ENCODE results near the gene SEPTIN1.
"Not testable (repeated sequence)": the region's sequence is repeated elsewhere in the genome, so short reads cannot be mapped to it uniquely, and the experiment has no call there.

Gene SEPTIN1

GRCh38 chr16:30401768-30402425, 19.5 kb upstream of the SEPTIN1 start:
- DNase-seq (ENCODE audit: low spot score) = no peak

DNA sequence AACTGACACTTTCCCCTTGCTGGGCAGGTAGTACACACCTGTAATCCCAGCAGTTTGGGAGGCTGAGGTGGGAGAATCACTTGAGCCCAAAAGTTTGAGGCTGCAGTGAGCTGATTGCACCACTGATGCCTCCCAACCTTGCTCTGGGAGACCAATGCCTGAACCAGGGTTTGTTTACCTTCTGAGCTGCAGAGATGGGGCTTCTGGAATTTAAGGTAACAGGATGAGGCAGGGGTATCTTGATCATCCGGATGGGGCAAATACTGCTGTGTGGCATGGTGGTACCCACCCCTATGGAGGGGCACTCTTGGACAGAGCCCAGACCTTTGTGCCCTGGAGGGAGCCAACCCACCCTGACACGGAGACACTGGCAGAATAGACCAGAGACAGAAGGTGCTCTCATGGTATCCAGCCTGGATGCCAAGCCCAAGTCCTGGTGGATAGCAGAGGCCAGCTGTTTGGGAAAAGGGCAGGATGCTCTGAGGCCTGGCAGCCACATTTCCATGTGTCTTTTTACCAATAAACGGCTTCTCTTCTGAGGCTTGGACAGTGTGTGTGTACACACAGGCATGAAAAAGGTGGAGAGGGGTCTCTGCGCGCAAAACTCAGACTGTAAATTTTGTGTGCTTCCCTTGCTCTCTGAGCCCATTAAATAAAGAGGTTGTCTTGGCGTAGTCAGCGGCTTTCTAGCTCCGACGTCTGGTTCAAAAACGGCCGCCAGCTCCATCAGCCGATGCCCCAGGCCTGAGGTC, 17.2 kb upstream of the SEPTIN1 start:
- DNase-seq (ENCODE audit: low spot score) = no peak

DNA sequence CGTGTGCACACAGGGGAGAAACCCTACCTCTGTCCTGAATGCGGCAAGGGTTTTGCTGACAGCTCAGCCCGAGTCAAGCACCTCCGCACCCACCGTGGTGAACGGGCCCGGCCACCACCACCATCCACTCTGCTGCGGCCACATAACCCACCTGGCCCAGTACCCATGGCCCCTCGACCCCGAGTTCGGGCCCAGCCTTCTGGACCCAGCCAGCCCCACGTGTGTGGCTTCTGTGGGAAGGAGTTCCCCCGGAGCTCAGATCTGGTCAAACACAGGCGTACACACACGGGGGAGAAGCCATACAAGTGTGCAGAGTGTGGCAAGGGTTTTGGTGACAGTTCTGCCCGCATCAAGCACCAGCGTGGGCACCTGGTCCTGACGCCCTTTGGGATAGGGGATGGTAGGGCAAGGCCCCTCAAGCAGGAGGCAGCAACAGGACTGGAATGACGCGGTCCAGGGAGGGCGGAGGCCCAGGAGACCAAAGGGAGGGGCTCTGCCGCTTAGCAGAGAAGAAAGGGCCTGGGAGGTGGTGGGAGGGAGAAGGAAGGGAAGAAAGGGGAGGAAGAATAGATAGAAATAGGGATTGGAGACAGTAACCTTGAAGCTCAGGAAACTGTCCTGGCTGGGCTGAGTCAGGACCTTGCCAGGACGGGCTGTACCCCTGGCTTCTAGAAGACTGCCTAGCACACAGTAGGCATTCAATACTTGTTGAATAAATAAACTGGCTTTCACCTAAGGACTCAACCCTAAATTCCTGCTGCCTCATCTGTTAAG, 16.5 kb upstream of the SEPTIN1 start:
- DNase-seq (ENCODE audit: low spot score) = no peak

DNA sequence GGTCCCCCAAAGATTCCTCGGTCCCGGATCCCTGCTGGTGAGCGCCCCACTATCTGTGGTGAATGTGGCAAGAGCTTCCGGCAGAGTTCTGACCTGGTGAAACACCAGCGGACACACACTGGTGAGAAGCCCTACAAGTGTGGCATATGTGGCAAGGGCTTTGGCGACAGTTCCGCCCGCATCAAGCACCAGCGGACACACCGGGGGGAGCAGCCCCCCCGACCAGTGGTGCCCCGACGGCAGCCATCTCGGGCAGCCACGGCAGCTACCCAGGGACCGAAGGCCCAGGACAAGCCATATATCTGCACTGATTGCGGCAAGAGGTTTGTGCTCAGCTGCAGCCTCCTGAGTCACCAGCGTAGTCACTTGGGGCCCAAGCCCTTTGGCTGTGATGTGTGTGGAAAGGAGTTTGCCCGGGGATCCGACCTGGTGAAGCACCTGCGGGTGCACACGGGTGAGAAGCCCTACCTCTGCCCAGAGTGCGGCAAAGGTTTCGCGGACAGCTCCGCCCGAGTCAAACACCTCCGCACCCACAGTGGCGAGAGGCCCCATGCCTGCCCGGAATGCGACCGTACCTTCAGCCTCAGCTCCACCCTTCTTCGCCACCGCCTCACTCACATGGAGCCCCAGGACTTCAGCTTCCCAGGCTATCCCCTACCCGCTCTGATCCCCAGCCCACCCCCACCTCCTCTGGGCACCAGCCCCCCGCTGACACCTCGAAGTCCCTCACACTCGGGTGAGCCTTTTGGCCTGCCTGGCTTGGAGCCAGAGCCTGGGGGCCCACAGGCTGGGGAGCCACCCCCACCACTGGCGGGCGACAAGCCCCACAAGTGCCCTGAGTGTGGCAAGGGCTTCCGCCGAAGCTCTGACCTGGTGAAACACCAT, 15.7 kb upstream of the SEPTIN1 start:
- DNase-seq (ENCODE audit: low spot score) = no peak

- no peak for DNase-seq (ENCODE audit: low spot score)
Observed at GRCh38 chr16:30397056-30397455, 14.7 kb upstream of the SEPTIN1 start.

DNA sequence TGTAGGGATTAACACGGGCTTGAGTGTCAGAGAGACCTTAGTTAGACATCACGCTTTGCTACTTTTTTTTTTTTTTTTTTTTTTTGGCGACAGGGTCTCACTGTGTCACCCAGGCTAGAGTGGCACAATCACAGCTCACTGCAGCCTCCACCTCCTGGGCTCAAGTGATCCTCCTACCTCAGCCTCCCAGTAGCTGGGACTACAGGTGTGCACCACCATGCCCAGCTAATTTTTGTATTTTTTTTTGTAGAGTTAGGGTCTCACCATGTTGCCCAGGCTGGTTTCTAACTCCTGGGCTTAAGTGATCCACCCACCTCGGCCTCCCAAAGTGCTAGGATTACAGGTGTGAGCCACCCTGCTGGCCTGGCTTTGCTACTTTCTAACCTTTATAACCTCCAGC, 14.3 kb upstream of the SEPTIN1 start:
- not testable (repeated sequence) for DNase-seq (ENCODE audit: low spot score)

- no peak for DNase-seq (ENCODE audit: low spot score)
Observed at GRCh38 chr16:30395992-30396585, 13.7 kb upstream of the SEPTIN1 start.

- peak; percentile 56 for DNase-seq (ENCODE audit: low spot score)
Observed at GRCh38 chr16:30395155-30395991, 13.0 kb upstream of the SEPTIN1 start, which contains the start of gene ZNF48. Gene ZNF48, plus strand, starts transcription at chr16:30395420. Its CDS starts 375 bp downstream, at chr16:30395795.

- no peak for DNase-seq (ENCODE audit: low spot score)
Observed at GRCh38 chr16:30394592-30395154, 12.3 kb upstream of the SEPTIN1 start.

- no peak for DNase-seq (ENCODE audit: low spot score)
Observed at GRCh38 chr16:30383521-30383920, 1.2 kb upstream of the SEPTIN1 start.

- no peak for DNase-seq (ENCODE audit: low spot score)
Observed at GRCh38 chr16:30381291-30382041, 895 bp downstream of the SEPTIN1 start.

GRCh38 chr16:30380803-30381208, 1.6 kb downstream of the SEPTIN1 start:
- DNase-seq (ENCODE audit: low spot score) = no peak

DNA sequence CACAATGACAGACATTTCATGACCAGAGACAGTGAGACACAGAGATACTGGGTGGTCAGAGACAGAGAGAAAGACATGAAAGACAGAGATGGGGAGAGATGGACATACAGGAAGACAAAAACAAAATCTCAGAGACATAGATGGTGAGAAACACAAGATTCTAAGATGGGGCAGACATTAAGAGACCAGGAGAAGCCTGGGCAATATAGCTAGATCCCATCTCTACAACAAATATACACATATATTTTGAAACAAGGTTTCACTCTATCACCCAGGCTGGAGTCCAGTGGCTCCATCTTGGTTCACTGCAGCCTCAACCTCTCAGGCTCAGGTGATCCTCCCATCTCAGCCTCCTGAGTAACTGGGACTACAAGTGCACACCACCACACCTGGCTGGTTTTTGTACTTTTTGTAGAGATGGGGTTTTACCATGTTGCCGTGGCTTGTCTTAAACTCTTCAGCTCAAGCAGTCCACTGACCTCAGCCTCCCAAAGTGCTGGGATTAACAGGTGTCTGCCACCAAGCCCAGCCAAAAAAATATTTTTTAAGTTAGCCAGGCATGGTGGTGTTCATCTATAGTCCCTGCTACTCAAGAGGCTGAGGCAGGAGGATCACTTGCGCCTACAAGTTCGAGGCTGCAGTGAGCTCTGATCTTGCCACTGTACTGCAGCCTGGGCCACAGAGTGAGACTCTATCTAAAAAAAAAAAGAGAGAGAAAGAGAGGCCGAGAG, 2.1 kb downstream of the SEPTIN1 start:
- no peak for DNase-seq (ENCODE audit: low spot score)

- DNase-seq (ENCODE audit: low spot score) = no peak
Observed at GRCh38 chr16:30379158-30379783, 3.1 kb downstream of the SEPTIN1 start.

DNA sequence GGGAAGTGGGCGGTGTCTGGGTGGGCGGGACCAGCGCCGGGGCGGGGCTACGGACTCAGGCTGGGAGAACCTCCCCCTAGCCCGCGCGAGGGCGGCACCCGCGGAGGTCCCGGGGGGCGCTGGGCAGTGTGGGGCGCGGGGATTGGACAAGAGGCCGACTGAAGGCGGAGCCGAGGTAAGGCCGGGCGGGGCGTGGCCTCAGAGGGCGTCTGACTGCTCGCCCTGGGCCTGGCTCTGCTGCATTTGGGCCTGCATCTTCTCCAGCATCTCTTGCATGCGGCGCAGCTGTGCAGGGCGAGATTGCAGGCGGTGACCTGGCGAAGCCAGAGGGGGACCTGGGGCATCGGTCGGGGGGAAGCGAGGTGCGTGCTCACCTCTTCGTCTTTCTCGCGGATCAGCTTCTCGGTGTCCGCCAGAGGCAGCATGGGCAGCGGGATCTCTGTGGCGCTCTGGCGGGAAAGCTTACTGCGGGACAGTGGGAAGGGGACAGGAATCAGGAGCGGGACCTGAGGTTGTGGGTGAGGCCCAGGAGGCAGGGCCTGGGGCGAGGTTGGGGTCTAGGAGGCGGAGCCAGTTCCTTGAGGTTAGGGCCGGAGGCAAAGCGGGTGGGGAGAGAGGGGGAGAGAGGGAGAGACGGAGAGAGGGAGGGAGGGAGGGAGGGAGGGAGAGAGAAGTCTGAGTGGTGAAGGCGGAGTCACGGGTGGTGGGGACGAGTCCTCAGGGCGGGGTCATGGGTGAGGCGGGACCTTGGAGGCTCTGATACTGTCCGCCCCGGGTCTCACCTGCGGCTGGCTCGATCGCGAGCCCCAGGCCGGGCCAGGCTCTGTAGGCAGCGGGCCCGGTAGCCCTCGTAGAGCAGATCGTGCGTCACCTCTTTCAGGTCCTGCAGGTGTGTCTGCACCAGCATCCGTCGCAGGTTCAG, 3.9 kb downstream of the SEPTIN1 start:
- DNase-seq (ENCODE audit: low spot score) = peak; percentile 98

- DNase-seq (ENCODE audit: low spot score) = peak; percentile 91
Observed at GRCh38 chr16:30377812-30378235, 4.5 kb downstream of the SEPTIN1 start.
